ENCODE results near the gene CIROP.

The CIROP gene

GRCh38 chr14:23106747-23107045 lies 1.9 kb upstream of the CIROP start:
- no peaks in the 10 kb centered on the region for H3K9me3 ChIP-seq (ENCODE audit: insufficient read depth, low read length)
- no peak overlapping the region for H3K4me2 ChIP-seq (ENCODE audit: low read depth, low read length, poor library complexity, severe bottlenecking)
- H2AFZ ChIP-seq (ENCODE audit: low read depth, low read length, severe bottlenecking), result no peak overlapping the region
- H4K20me1 ChIP-seq (ENCODE audit: low read depth, low read length), result no peaks in the 10 kb centered on the region
- H3K9me2 ChIP-seq (replicated peaks; ENCODE audit: insufficient read depth, low read length), result no peaks in the 10 kb centered on the region
- H3K4me3 ChIP-seq (ENCODE audit: insufficient read depth, low read length, poor library complexity, severe bottlenecking), result no peak overlapping the region
- TF ChIP-seq CTCF (IDR thresholded peaks at IDR 0.05; ENCODE audit: insufficient read depth, low read length, poor library complexity, severe bottlenecking) (no peak), EZH2phosphoT487 (conservative IDR thresholded peaks at IDR 0.05; ENCODE audit: low read length) (no peak)
- H3K9ac ChIP-seq (ENCODE audit: low read length), result no peak overlapping the region
- H3K36me3 ChIP-seq (ENCODE audit: low read length), result no peaks in the 10 kb centered on the region
- H3K79me2 ChIP-seq (ENCODE audit: insufficient read depth, low read length), result no peaks in the 10 kb centered on the region
- no peaks in the 10 kb centered on the region for H3F3A ChIP-seq (ENCODE audit: insufficient read depth)
- H3K27ac ChIP-seq (ENCODE audit: low read depth, low read length), result no peak overlapping the region
- no peaks in the 10 kb centered on the region for H3K27me3 ChIP-seq (ENCODE audit: low read length)

- Histone ChIP-seq H2AFZ (ENCODE audit: low read depth, low read length, severe bottlenecking) (no peak overlapping the region), H3K79me2 (ENCODE audit: insufficient read depth, low read length) (no peaks in the 10 kb centered on the region), H3K9me3 (ENCODE audit: insufficient read depth, low read length) (no peaks in the 10 kb centered on the region), H3F3A (ENCODE audit: insufficient read depth) (no peaks in the 10 kb centered on the region), H3K36me3 (ENCODE audit: low read length) (no peaks in the 10 kb centered on the region), H4K20me1 (ENCODE audit: low read depth, low read length) (no peaks in the 10 kb centered on the region), H3K9me2 (replicated peaks; ENCODE audit: insufficient read depth, low read length) (no peaks in the 10 kb centered on the region), H3K4me3 (ENCODE audit: insufficient read depth, low read length, poor library complexity, severe bottlenecking) (no peak overlapping the region), H3K27ac (ENCODE audit: low read depth, low read length) (no peak overlapping the region), H3K9ac (ENCODE audit: low read length) (no peak overlapping the region), H3K27me3 (ENCODE audit: low read length) (no peaks in the 10 kb centered on the region), H3K4me2 (ENCODE audit: low read depth, low read length, poor library complexity, severe bottlenecking) (no peak overlapping the region)
- TF ChIP-seq CTCF (IDR thresholded peaks at IDR 0.05; ENCODE audit: insufficient read depth, low read length, poor library complexity, severe bottlenecking), result no peak
- TF ChIP-seq EZH2phosphoT487 (conservative IDR thresholded peaks at IDR 0.05; ENCODE audit: low read length), result no peak
Measured at GRCh38 chr14:23105348-23105824, 597 bp upstream of the CIROP start.

GRCh38 chr14:23104070-23104590 lies 659 bp downstream of the CIROP start:
- Histone ChIP-seq H3K27me3 (ENCODE audit: low read length) (no peaks in the 10 kb centered on the region), H4K20me1 (ENCODE audit: low read depth, low read length) (no peaks in the 10 kb centered on the region), H3K79me2 (ENCODE audit: insufficient read depth, low read length) (no peaks in the 10 kb centered on the region), H3K9me2 (replicated peaks; ENCODE audit: insufficient read depth, low read length) (no peaks in the 10 kb centered on the region), H3K9me3 (ENCODE audit: insufficient read depth, low read length) (no peaks in the 10 kb centered on the region), H3K9ac (ENCODE audit: low read length) (no peak overlapping the region), H3K4me3 (ENCODE audit: insufficient read depth, low read length, poor library complexity, severe bottlenecking) (no peak overlapping the region), H2AFZ (ENCODE audit: low read depth, low read length, severe bottlenecking) (no peak overlapping the region), H3K4me2 (ENCODE audit: low read depth, low read length, poor library complexity, severe bottlenecking) (no peak overlapping the region), H3K27ac (ENCODE audit: low read depth, low read length) (no peak overlapping the region), H3K36me3 (ENCODE audit: low read length) (no peaks in the 10 kb centered on the region), H3F3A (ENCODE audit: insufficient read depth) (no peaks in the 10 kb centered on the region)
- TF ChIP-seq EZH2phosphoT487 (conservative IDR thresholded peaks at IDR 0.05; ENCODE audit: low read length) (no peak), CTCF (IDR thresholded peaks at IDR 0.05; ENCODE audit: insufficient read depth, low read length, poor library complexity, severe bottlenecking) (no peak)

All from SU-DHL-6 (cell line).